Prostate gland (tissue), 2 donors: ENCODE results near the gene C6orf132.

Experiments used
- POLR2AphosphoS5 ChIP-seq: sonication (generic); formaldehyde crosslinking; IDR thresholded peaks from one replicate; pipeline ENCODE4 v1.6.1; 2017; ENCODE audit warnings: antibody characterized with exemption
- TF ChIP-seq, protein P1 (sequence below), 4 experiments: fragments of 200-600 bp in 2 of 4; fragments of 450-650 bp in 2 of 4; sonication (generic) in 2 of 4; IDR thresholded peaks; 1 replicate in 3 of 4; 2 replicates in 1 of 4; pipeline ENCODE4 v1.5.1; 2016 to 2019; ENCODE audit warnings: antibody characterized with exemption in 4 of 4, mild to moderate bottlenecking in 2 of 4, moderate library complexity in 2 of 4

DNA sequence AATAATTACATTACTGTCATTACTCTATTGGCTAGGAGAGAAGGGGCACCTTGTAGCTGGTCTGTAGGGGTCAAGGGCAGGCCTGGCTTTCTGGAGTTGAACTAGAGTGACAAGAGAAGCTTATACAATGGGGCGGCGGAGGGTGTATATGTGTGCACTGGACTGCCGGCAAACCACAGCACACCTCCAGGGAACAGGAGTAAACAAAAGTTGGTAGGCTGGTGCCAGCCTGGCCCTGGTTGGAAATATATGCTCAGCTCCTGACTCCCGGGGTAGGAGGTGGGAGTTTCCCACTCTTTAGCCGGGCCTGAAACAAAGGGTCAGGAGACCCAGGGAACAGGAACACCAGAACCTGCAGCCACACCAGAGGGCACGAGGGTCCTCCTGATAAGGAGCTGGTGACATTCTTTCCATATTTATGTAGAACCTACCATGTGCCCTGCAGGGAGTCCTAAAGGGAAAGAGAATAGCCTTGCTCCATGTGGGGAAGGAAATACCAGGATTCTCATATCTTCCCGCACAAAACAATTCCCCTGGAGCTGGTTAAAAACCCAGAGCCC is 5.1 kb downstream of the C6orf132 start:
- peak; percentile 73 for TF ChIP-seq POLR2AphosphoS5
- TF ChIP-seq, protein P1, sequence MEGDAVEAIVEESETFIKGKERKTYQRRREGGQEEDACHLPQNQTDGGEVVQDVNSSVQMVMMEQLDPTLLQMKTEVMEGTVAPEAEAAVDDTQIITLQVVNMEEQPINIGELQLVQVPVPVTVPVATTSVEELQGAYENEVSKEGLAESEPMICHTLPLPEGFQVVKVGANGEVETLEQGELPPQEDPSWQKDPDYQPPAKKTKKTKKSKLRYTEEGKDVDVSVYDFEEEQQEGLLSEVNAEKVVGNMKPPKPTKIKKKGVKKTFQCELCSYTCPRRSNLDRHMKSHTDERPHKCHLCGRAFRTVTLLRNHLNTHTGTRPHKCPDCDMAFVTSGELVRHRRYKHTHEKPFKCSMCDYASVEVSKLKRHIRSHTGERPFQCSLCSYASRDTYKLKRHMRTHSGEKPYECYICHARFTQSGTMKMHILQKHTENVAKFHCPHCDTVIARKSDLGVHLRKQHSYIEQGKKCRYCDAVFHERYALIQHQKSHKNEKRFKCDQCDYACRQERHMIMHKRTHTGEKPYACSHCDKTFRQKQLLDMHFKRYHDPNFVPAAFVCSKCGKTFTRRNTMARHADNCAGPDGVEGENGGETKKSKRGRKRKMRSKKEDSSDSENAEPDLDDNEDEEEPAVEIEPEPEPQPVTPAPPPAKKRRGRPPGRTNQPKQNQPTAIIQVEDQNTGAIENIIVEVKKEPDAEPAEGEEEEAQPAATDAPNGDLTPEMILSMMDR (IDR thresholded peaks at IDR 0.05) = no peak
